WTC11 (cell line): ENCODE data around the gene ANTXR2.
"Not testable (repeated sequence)": the region's sequence is repeated elsewhere in the genome, so short reads cannot be mapped to it uniquely, and the experiment has no call there.

Experiments
- CREB1 ChIP-seq: sonication (generic); formaldehyde crosslinking; IDR thresholded peaks from 2 replicates; pipeline ENCODE4 v1.8.0; 2023; ENCODE audit warnings: mild to moderate bottlenecking, missing genetic modification reagents
- CTCF ChIP-seq: fragments of 200-600 bp; IDR thresholded peaks from 2 replicates; pipeline ENCODE4 v1.8.0; 2022; ENCODE audit warnings: antibody characterized with exemption
- E2F1 ChIP-seq: sonication (generic); formaldehyde crosslinking; IDR thresholded peaks from 2 replicates; pipeline ENCODE4 v1.8.0; 2022; ENCODE audit warnings: mild to moderate bottlenecking, missing genetic modification reagents
- ELF4 ChIP-seq: sonication (generic); formaldehyde crosslinking; IDR thresholded peaks from 2 replicates; pipeline ENCODE4 v1.8.1; 2022; ENCODE audit warnings: low read depth, mild to moderate bottlenecking, moderate library complexity, missing genetic modification reagents
- MLX ChIP-seq: sonication (generic); formaldehyde crosslinking; IDR thresholded peaks from 2 replicates; pipeline ENCODE4 v1.8.1; 2023; ENCODE audit warnings: mild to moderate bottlenecking, missing genetic modification reagents, moderate library complexity
- PREB ChIP-seq: sonication (generic); formaldehyde crosslinking; IDR thresholded peaks from 2 replicates; pipeline ENCODE4 v1.8.1; 2022; ENCODE audit warnings: mild to moderate bottlenecking, missing genetic modification reagents, moderate library complexity, borderline replicate concordance
- ZBTB43 ChIP-seq: sonication (generic); formaldehyde crosslinking; IDR thresholded peaks from 2 replicates; pipeline ENCODE4 v1.8.1; 2023; ENCODE audit warnings: mild to moderate bottlenecking, missing genetic modification reagents
- ZNF121 ChIP-seq: sonication (generic); formaldehyde crosslinking; IDR thresholded peaks from 2 replicates; pipeline ENCODE4 v1.8.0; 2023; ENCODE audit warnings: missing genetic modification reagents
- ZNF281 ChIP-seq: sonication (generic); formaldehyde crosslinking; IDR thresholded peaks from 2 replicates; pipeline ENCODE4 v1.8.0; 2023; ENCODE audit warnings: mild to moderate bottlenecking, missing genetic modification reagents
- ZNF416 ChIP-seq: fragments of 250-450 bp; sonication (Bioruptor Pico); IDR thresholded peaks from 2 replicates; pipeline ENCODE4 v1.9.0; 2021; ENCODE audit warnings: mild to moderate bottlenecking, inconsistent platforms

- not testable (repeated sequence) for TF ChIP-seq E2F1; ZBTB43 (CRISPR knock-in tag); PREB (CRISPR knock-in tag); ZNF281; CREB1 (CRISPR knock-in tag); CTCF; MLX; ZNF416; ZNF121 (CRISPR knock-in tag); ELF4 (CRISPR knock-in tag)
Measured at GRCh38 chr4:80002559-80002958, 70.5 kb downstream of the ANTXR2 start.
